ENCODE data around the gene PHOX2A.

Gene PHOX2A

DNA sequence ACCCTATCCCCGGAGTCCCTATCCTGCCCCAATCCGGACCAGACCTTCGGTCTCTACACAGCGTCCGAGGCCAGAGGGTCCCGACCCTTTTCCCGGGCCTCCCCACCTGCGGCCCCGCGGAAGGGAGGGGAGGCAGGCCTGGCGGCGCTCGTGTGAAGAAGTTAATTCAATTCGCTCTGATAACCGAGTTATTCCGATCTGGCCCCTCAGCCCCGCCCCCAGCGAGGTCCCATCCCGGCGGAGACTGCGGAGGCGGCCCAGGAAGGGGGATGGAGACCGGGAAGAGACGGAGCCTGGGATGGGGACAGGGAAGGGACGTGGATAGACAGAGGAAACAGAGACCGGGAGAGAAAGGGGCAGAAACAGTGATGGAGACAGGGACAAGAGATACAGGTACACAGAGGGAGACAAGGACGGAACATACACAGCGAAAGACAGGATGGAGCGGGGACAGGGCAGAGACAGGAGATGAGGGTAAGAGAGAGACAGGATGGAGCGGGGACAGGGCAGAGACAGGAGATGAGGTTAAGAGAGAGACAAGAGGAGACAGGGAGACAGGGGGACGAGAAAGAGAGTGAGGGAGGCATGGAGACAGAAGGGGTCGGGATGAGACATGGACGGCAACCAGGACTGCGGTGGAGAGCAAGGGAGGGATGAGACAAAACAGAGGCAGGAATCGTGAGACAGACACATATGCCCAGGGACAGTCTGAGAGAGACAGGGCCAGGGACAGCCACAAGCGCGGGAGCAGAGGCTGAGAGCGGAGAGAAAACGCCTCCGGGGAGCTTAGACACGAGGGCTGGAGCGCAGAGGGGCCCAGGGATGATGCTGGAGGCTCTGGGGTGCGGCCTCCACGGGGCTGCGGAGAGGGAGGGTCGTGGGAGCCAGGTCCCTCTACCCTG is 636 bp upstream of the PHOX2A start:
- TF ChIP-seq, protein P1, sequence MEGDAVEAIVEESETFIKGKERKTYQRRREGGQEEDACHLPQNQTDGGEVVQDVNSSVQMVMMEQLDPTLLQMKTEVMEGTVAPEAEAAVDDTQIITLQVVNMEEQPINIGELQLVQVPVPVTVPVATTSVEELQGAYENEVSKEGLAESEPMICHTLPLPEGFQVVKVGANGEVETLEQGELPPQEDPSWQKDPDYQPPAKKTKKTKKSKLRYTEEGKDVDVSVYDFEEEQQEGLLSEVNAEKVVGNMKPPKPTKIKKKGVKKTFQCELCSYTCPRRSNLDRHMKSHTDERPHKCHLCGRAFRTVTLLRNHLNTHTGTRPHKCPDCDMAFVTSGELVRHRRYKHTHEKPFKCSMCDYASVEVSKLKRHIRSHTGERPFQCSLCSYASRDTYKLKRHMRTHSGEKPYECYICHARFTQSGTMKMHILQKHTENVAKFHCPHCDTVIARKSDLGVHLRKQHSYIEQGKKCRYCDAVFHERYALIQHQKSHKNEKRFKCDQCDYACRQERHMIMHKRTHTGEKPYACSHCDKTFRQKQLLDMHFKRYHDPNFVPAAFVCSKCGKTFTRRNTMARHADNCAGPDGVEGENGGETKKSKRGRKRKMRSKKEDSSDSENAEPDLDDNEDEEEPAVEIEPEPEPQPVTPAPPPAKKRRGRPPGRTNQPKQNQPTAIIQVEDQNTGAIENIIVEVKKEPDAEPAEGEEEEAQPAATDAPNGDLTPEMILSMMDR (IDR thresholded peaks at IDR 0.05; ENCODE audit: extremely low read depth, insufficient read depth, missing control alignments), result no peak
- DNase-seq (ENCODE audit: low spot score), result peak; percentile 43
- in situ Hi-C loops (cut with MboI; ENCODE audit: low pct_unique_long_range_greater_than_20kb, low sequenced_read_pairs, unreplicated experiment), result no loop called here

DNA sequence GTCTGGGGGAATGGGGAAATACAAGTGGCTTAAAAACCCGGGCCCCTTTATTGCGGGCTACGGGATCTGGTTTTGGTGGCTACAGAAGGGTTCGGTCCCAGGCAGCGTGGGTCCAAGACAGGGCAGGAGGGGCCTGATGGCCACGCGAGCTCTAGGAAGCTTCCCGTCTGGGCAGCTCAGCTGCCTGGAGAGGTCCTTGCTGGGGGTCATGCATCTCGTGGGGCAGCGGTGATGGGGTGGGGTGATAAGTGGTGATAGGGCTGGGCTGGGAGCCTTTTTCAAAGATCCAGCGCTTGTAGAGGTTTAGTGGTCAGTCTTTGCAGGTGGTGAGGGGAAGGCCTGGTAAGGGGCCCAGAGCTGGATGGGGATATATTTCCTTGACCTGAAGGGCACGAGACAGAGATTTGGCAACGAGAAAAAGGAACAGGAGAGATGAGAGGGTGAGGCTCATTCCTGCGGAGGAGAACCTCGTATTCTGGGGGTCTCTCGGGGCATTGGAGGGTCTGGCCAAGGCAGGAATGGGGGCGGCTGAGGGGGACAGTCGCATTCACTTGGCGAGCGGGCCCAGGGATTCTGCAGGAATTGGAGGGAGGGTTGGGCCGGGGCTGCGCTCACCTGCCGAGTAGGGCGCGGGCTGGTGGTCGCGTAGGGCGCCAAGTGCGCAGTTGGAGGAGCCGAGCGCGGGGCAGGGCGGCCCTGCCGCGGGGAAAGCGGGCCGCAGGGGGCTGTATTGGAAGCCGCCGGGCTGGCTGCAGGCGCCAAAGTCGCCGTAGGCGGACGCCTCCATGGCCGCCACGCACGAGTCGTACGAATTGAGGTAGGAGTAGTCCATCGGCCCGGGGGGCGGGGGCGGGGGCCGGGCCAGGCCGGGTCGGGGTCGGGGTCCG is 560 bp downstream of the PHOX2A start:
- DNase-seq (ENCODE audit: low spot score), result peak; percentile 36
- in situ Hi-C loops (cut with MboI; ENCODE audit: low pct_unique_long_range_greater_than_20kb, low sequenced_read_pairs, unreplicated experiment), result no loop called here
- TF ChIP-seq, protein P1 (IDR thresholded peaks at IDR 0.05; ENCODE audit: extremely low read depth, insufficient read depth, missing control alignments), result no peak

GRCh38 chr11:72242141-72242540 is 1.8 kb downstream of the PHOX2A start:
- TF ChIP-seq, protein P1 (IDR thresholded peaks at IDR 0.05; ENCODE audit: extremely low read depth, insufficient read depth, missing control alignments), result no peak
- DNase-seq (ENCODE audit: low spot score), result peak; percentile 33
- in situ Hi-C loops (cut with MboI; ENCODE audit: low pct_unique_long_range_greater_than_20kb, low sequenced_read_pairs, unreplicated experiment), result no loop called here

GRCh38 chr11:72241291-72241781 is 2.6 kb downstream of the PHOX2A start:
- TF ChIP-seq, protein P1 (IDR thresholded peaks at IDR 0.05; ENCODE audit: extremely low read depth, insufficient read depth, missing control alignments), result no peak
- peak; percentile 45 for DNase-seq (ENCODE audit: low spot score)
- in situ Hi-C loops (cut with MboI; ENCODE audit: low pct_unique_long_range_greater_than_20kb, low sequenced_read_pairs, unreplicated experiment), result no loop called here

- TF ChIP-seq, protein P1 (IDR thresholded peaks at IDR 0.05; ENCODE audit: extremely low read depth, insufficient read depth, missing control alignments), result no peak
- DNase-seq (ENCODE audit: low spot score), result peak; percentile 67
- in situ Hi-C loops (cut with MboI; ENCODE audit: low pct_unique_long_range_greater_than_20kb, low sequenced_read_pairs, unreplicated experiment), result no loop called here
These were observed 3.3 kb downstream of the PHOX2A start for GRCh38 chr11:72240461-72241290.

Data from GM13977 (cell line).